Measurements from ENCODE around the gene ATXN1.

The ATXN1 gene

GRCh38 chr6:16305246-16305725, 456.0 kb downstream of the ATXN1 start:
- Histone ChIP-seq H3K27me3 (ENCODE audit: low read depth, low read length) (no peaks in the 10 kb centered on the region), H3K36me3 (ENCODE audit: control insufficient read depth in 1 of 2, insufficient read depth in 2 of 2, low read length in 2 of 2) (peaks cover 4 to 19% of the 10 kb centered on the region in 2 donors), H3K4me3 (ENCODE audit: low read depth in 1 of 2, low read length in 2 of 2) (no peak overlapping the region), H3K9me3 (ENCODE audit: control insufficient read depth in 1 of 2, low read length in 2 of 2) (no peaks in the 10 kb centered on the region), H3K27ac (ENCODE audit: low read length) (no peak overlapping the region), H3K4me1 (ENCODE audit: control insufficient read depth in 1 of 2, insufficient read depth in 2 of 2, low read length in 2 of 2) (no peaks in the 10 kb centered on the region)

- no peaks in the 10 kb centered on the region for H3K9me3 ChIP-seq (ENCODE audit: control insufficient read depth in 1 of 2, low read length in 2 of 2)
- H3K27ac ChIP-seq (ENCODE audit: low read length), result no peak overlapping the region
- no peaks in the 10 kb centered on the region for H3K27me3 ChIP-seq (ENCODE audit: low read depth, low read length)
- no peaks in the 10 kb centered on the region for H3K4me1 ChIP-seq (ENCODE audit: control insufficient read depth in 1 of 2, insufficient read depth in 2 of 2, low read length in 2 of 2)
- H3K36me3 ChIP-seq (ENCODE audit: control insufficient read depth in 1 of 2, insufficient read depth in 2 of 2, low read length in 2 of 2), result peaks cover 4 to 19% of the 10 kb centered on the region in 2 donors
- H3K4me3 ChIP-seq (ENCODE audit: low read depth in 1 of 2, low read length in 2 of 2), result no peak overlapping the region
Measured at GRCh38 chr6:16302721-16303552, 458.3 kb downstream of the ATXN1 start.

GRCh38 chr6:16301511-16301910, 459.7 kb downstream of the ATXN1 start:
- Histone ChIP-seq H3K27me3 (ENCODE audit: low read depth, low read length) (no peaks in the 10 kb centered on the region), H3K36me3 (ENCODE audit: control insufficient read depth in 1 of 2, insufficient read depth in 2 of 2, low read length in 2 of 2) (peaks cover 4 to 21% of the 10 kb centered on the region in 2 donors), H3K4me1 (ENCODE audit: control insufficient read depth in 1 of 2, insufficient read depth in 2 of 2, low read length in 2 of 2) (no peaks in the 10 kb centered on the region), H3K4me3 (ENCODE audit: low read depth in 1 of 2, low read length in 2 of 2) (no peak overlapping the region), H3K9me3 (ENCODE audit: control insufficient read depth in 1 of 2, low read length in 2 of 2) (no peaks in the 10 kb centered on the region), H3K27ac (ENCODE audit: low read length) (no peak overlapping the region)

GRCh38 chr6:16299861-16300260, 461.4 kb downstream of the ATXN1 start:
- Histone ChIP-seq H3K4me3 (ENCODE audit: low read depth in 1 of 2, low read length in 2 of 2) (no peak overlapping the region), H3K9me3 (ENCODE audit: control insufficient read depth in 1 of 2, low read length in 2 of 2) (no peaks in the 10 kb centered on the region), H3K27me3 (ENCODE audit: low read depth, low read length) (no peaks in the 10 kb centered on the region), H3K36me3 (ENCODE audit: control insufficient read depth in 1 of 2, insufficient read depth in 2 of 2, low read length in 2 of 2) (peaks cover 4 to 12% of the 10 kb centered on the region in 2 donors), H3K27ac (ENCODE audit: low read length) (no peak overlapping the region), H3K4me1 (ENCODE audit: control insufficient read depth in 1 of 2, insufficient read depth in 2 of 2, low read length in 2 of 2) (no peaks in the 10 kb centered on the region)

- H3K36me3 ChIP-seq (ENCODE audit: control insufficient read depth in 1 of 2, insufficient read depth in 2 of 2, low read length in 2 of 2), result peaks cover 0 to 4% of the 10 kb centered on the region in 2 donors
- H3K27me3 ChIP-seq (ENCODE audit: low read depth, low read length), result no peaks in the 10 kb centered on the region
- no peaks in the 10 kb centered on the region for H3K4me1 ChIP-seq (ENCODE audit: control insufficient read depth in 1 of 2, insufficient read depth in 2 of 2, low read length in 2 of 2)
- H3K4me3 ChIP-seq (ENCODE audit: low read depth in 1 of 2, low read length in 2 of 2), result no peak overlapping the region
- no peak overlapping the region for H3K27ac ChIP-seq (ENCODE audit: low read length)
- H3K9me3 ChIP-seq (ENCODE audit: control insufficient read depth in 1 of 2, low read length in 2 of 2), result no peaks in the 10 kb centered on the region
Measured at GRCh38 chr6:16296061-16296670, 465.1 kb downstream of the ATXN1 start.

- H3K4me3 ChIP-seq (ENCODE audit: low read depth in 1 of 2, low read length in 2 of 2), result no peak overlapping the region
- H3K27ac ChIP-seq (ENCODE audit: low read length), result no peak overlapping the region
- H3K36me3 ChIP-seq (ENCODE audit: control insufficient read depth in 1 of 2, insufficient read depth in 2 of 2, low read length in 2 of 2), result peaks cover 0 to 4% of the 10 kb centered on the region in 2 donors
- H3K27me3 ChIP-seq (ENCODE audit: low read depth, low read length), result no peaks in the 10 kb centered on the region
- H3K9me3 ChIP-seq (ENCODE audit: control insufficient read depth in 1 of 2, low read length in 2 of 2), result no peaks in the 10 kb centered on the region
- H3K4me1 ChIP-seq (ENCODE audit: control insufficient read depth in 1 of 2, insufficient read depth in 2 of 2, low read length in 2 of 2), result no peaks in the 10 kb centered on the region
Measured at GRCh38 chr6:16295471-16295870, 465.8 kb downstream of the ATXN1 start.

- H3K36me3 ChIP-seq (ENCODE audit: control insufficient read depth in 1 of 2, insufficient read depth in 2 of 2, low read length in 2 of 2), result peaks cover 0 to 4% of the 10 kb centered on the region in 2 donors
- H3K27me3 ChIP-seq (ENCODE audit: low read depth, low read length), result no peaks in the 10 kb centered on the region
- H3K27ac ChIP-seq (ENCODE audit: low read length), result no peak overlapping the region
- H3K4me1 ChIP-seq (ENCODE audit: control insufficient read depth in 1 of 2, insufficient read depth in 2 of 2, low read length in 2 of 2), result no peaks in the 10 kb centered on the region
- H3K4me3 ChIP-seq (ENCODE audit: low read depth in 1 of 2, low read length in 2 of 2), result no peak overlapping the region
- no peaks in the 10 kb centered on the region for H3K9me3 ChIP-seq (ENCODE audit: control insufficient read depth in 1 of 2, low read length in 2 of 2)
Measured at GRCh38 chr6:16295060-16295459, 466.2 kb downstream of the ATXN1 start.

- Histone ChIP-seq H3K4me1 (ENCODE audit: control insufficient read depth in 1 of 2, insufficient read depth in 2 of 2, low read length in 2 of 2) (no peaks in the 10 kb centered on the region), H3K36me3 (ENCODE audit: control insufficient read depth in 1 of 2, insufficient read depth in 2 of 2, low read length in 2 of 2) (peaks cover 0 to 4% of the 10 kb centered on the region in 2 donors), H3K27ac (ENCODE audit: low read length) (no peak overlapping the region), H3K9me3 (ENCODE audit: control insufficient read depth in 1 of 2, low read length in 2 of 2) (no peaks in the 10 kb centered on the region), H3K4me3 (ENCODE audit: low read depth in 1 of 2, low read length in 2 of 2) (no peak overlapping the region), H3K27me3 (ENCODE audit: low read depth, low read length) (no peaks in the 10 kb centered on the region)
Measured at GRCh38 chr6:16294371-16294770, 466.9 kb downstream of the ATXN1 start.

GRCh38 chr6:16292942-16293341, 468.3 kb downstream of the ATXN1 start:
- H3K9me3 ChIP-seq (ENCODE audit: control insufficient read depth in 1 of 2, low read length in 2 of 2), result no peaks in the 10 kb centered on the region
- peaks cover 0 to 4% of the 10 kb centered on the region in 2 donors for H3K36me3 ChIP-seq (ENCODE audit: control insufficient read depth in 1 of 2, insufficient read depth in 2 of 2, low read length in 2 of 2)
- H3K27ac ChIP-seq (ENCODE audit: low read length), result no peak overlapping the region

GRCh38 chr6:16292432-16292831, 468.8 kb downstream of the ATXN1 start:
- Histone ChIP-seq H3K9me3 (ENCODE audit: control insufficient read depth in 1 of 2, low read length in 2 of 2) (no peaks in the 10 kb centered on the region), H3K27me3 (ENCODE audit: low read depth, low read length) (no peaks in the 10 kb centered on the region), H3K4me1 (ENCODE audit: control insufficient read depth in 1 of 2, insufficient read depth in 2 of 2, low read length in 2 of 2) (no peaks in the 10 kb centered on the region), H3K27ac (ENCODE audit: low read length) (no peak overlapping the region), H3K36me3 (ENCODE audit: control insufficient read depth in 1 of 2, insufficient read depth in 2 of 2, low read length in 2 of 2) (no peaks in the 10 kb centered on the region), H3K4me3 (ENCODE audit: low read depth in 1 of 2, low read length in 2 of 2) (no peak overlapping the region)

More at GRCh38 chr6:16292942-16293341, 468.3 kb downstream of the ATXN1 start:
- Histone ChIP-seq H3K4me1 (ENCODE audit: control insufficient read depth in 1 of 2, insufficient read depth in 2 of 2, low read length in 2 of 2) (no peaks in the 10 kb centered on the region), H3K4me3 (ENCODE audit: low read depth in 1 of 2, low read length in 2 of 2) (no peak overlapping the region), H3K27me3 (ENCODE audit: low read depth, low read length) (no peaks in the 10 kb centered on the region)

- H3K27me3 ChIP-seq (ENCODE audit: low read depth, low read length), result no peaks in the 10 kb centered on the region
- no peaks in the 10 kb centered on the region for H3K4me1 ChIP-seq (ENCODE audit: control insufficient read depth in 1 of 2, insufficient read depth in 2 of 2, low read length in 2 of 2)
- no peak overlapping the region for H3K4me3 ChIP-seq (ENCODE audit: low read depth in 1 of 2, low read length in 2 of 2)
- no peak overlapping the region for H3K27ac ChIP-seq (ENCODE audit: low read length)
- no peaks in the 10 kb centered on the region for H3K36me3 ChIP-seq (ENCODE audit: control insufficient read depth in 1 of 2, insufficient read depth in 2 of 2, low read length in 2 of 2)
- H3K9me3 ChIP-seq (ENCODE audit: control insufficient read depth in 1 of 2, low read length in 2 of 2), result no peaks in the 10 kb centered on the region
Measured at GRCh38 chr6:16291739-16292138, 469.5 kb downstream of the ATXN1 start.

All from muscle layer of duodenum (tissue), 2 donors.